Measurements from ENCODE around the gene SERPINB1. TPM values are rescaled to one million over a fixed set of nuclear protein-coding genes. Genes with fewer than 3 reads are reported as not detected.

The SERPINB1 gene
- total RNA-seq, 5 donors from 2014 or later (not counting 1 experiment from before 2014, with no cell fraction given) = 40.3 to 60.9 (median 50.7) TPM

- Mint-ChIP-seq H3K4me3 (no peak overlapping the region), H3K27me3 (no peaks in the 10 kb centered on the region), H3K9me3 (no peaks in the 10 kb centered on the region), H3K27ac (no peak overlapping the region), H3K4me1 (peaks cover 1 to 5% (median 3%) of the 10 kb centered on the region in 3 donors), H3K36me3 (peaks cover 26% of the 10 kb centered on the region)
- ChIA-PET CTCF (no interaction called here), POLR2A (no interaction called here)
- ATAC-seq (replicated peaks in 1 of 4) = no peak
- DNase-seq = no peak
- WGBS (ENCODE audit: insufficient coverage) = no CpG with 5 or more reads among the region's 2 CpGs
- H3K36me3 ChIP-seq (ENCODE audit: control insufficient read depth in 2 of 2, extremely low read depth in 1 of 2, insufficient read depth in 1 of 2, low read length in 1 of 2) = peaks cover 0 to 22% of the 10 kb centered on the region in 2 donors
- no peaks in the 10 kb centered on the region for H3K9me3 ChIP-seq
- H3K27me3 ChIP-seq (replicated peaks in 1 of 2; ENCODE audit: control insufficient read depth in 2 of 2, extremely low read depth in 1 of 2, insufficient read depth in 2 of 2, low read length in 1 of 2) = no peaks in the 10 kb centered on the region
- H3K4me3 ChIP-seq (ENCODE audit: control insufficient read depth in 1 of 2, extremely low read depth in 1 of 2, low read length in 1 of 2) = no peak overlapping the region
- H3K4me1 ChIP-seq (ENCODE audit: control insufficient read depth in 1 of 2, extremely low read depth in 1 of 2, insufficient read depth in 2 of 2, low read length in 2 of 2) = no peaks in the 10 kb centered on the region
- H3K27ac ChIP-seq (ENCODE audit: low read length) = no peak overlapping the region
Measured at GRCh38 chr6:2829253-2829652, 12.4 kb downstream of the SERPINB1 start.

GRCh38 chr6:2828629-2829028 is 13.0 kb downstream of the SERPINB1 start:
- no peak overlapping the region for H3K27ac Mint-ChIP-seq
- Histone ChIP-seq H3K9me3 (no peaks in the 10 kb centered on the region), H3K36me3 (ENCODE audit: control insufficient read depth in 2 of 2, extremely low read depth in 1 of 2, insufficient read depth in 1 of 2, low read length in 1 of 2) (peaks cover 0 to 15% of the 10 kb centered on the region in 2 donors), H3K27me3 (replicated peaks in 1 of 2; ENCODE audit: control insufficient read depth in 2 of 2, extremely low read depth in 1 of 2, insufficient read depth in 2 of 2, low read length in 1 of 2) (no peaks in the 10 kb centered on the region), H3K4me1 (ENCODE audit: control insufficient read depth in 1 of 2, extremely low read depth in 1 of 2, insufficient read depth in 2 of 2, low read length in 2 of 2) (no peaks in the 10 kb centered on the region), H3K27ac (ENCODE audit: low read length) (no peak overlapping the region), H3K4me3 (ENCODE audit: control insufficient read depth in 1 of 2, extremely low read depth in 1 of 2, low read length in 1 of 2) (no peak overlapping the region)
- DNase-seq = no peak
- peaks cover 23% of the 10 kb centered on the region for H3K36me3 Mint-ChIP-seq
- no peaks in the 10 kb centered on the region for H3K27me3 Mint-ChIP-seq
- ChIA-PET CTCF (no interaction called here), POLR2A (interaction anchor here in 1 of 2 donors (0.5 to 0.6 kb wide), 2 partner anchors 20 to 111 kb away, joined by 5 to 9 read pairs; no protein-coding TSS in a partner anchor)
- no peaks in the 10 kb centered on the region for H3K9me3 Mint-ChIP-seq
- H3K4me3 Mint-ChIP-seq = no peak overlapping the region
- no CpG with 5 or more reads among the region's 4 CpGs for WGBS (ENCODE audit: insufficient coverage)
- H3K4me1 Mint-ChIP-seq = peaks cover 0 to 5% (median 1%) of the 10 kb centered on the region in 3 donors
- no peak for ATAC-seq (replicated peaks in 1 of 4)

- ChIA-PET CTCF (interaction anchor here in 1 of 2 donors (0.7 kb wide), 1 partner anchor 28 kb away, joined by 4 read pairs; no protein-coding TSS in a partner anchor), POLR2A (interaction anchor here in 1 of 2 donors (0.5 kb wide), 1 partner anchor 36 kb away, joined by 5 read pairs; no protein-coding TSS in a partner anchor)
- Histone ChIP-seq H3K9me3 (no peaks in the 10 kb centered on the region), H3K27me3 (replicated peaks in 1 of 2; ENCODE audit: control insufficient read depth in 2 of 2, extremely low read depth in 1 of 2, insufficient read depth in 2 of 2, low read length in 1 of 2) (no peaks in the 10 kb centered on the region), H3K36me3 (ENCODE audit: control insufficient read depth in 2 of 2, extremely low read depth in 1 of 2, insufficient read depth in 1 of 2, low read length in 1 of 2) (peaks cover 0 to 4% of the 10 kb centered on the region in 2 donors), H3K4me3 (ENCODE audit: control insufficient read depth in 1 of 2, extremely low read depth in 1 of 2, low read length in 1 of 2) (no peak overlapping the region), H3K27ac (ENCODE audit: low read length) (no peak overlapping the region), H3K4me1 (ENCODE audit: control insufficient read depth in 1 of 2, extremely low read depth in 1 of 2, insufficient read depth in 2 of 2, low read length in 2 of 2) (no peaks in the 10 kb centered on the region)
- no peaks in the 10 kb centered on the region for H3K27me3 Mint-ChIP-seq
- peaks cover 0 to 5% (median 1%) of the 10 kb centered on the region in 3 donors for H3K4me1 Mint-ChIP-seq
- H3K36me3 Mint-ChIP-seq = peaks cover 17% of the 10 kb centered on the region
- H3K4me3 Mint-ChIP-seq = no peak overlapping the region
- no peak for DNase-seq
- ATAC-seq (replicated peaks in 1 of 4) = no peak
- H3K9me3 Mint-ChIP-seq = no peaks in the 10 kb centered on the region
- no CpG with 5 or more reads among the region's 6 CpGs for WGBS (ENCODE audit: insufficient coverage)
- no peak overlapping the region for H3K27ac Mint-ChIP-seq
Measured at GRCh38 chr6:2827142-2827541, 14.5 kb downstream of the SERPINB1 start.

GRCh38 chr6:2826131-2826530 is 15.5 kb downstream of the SERPINB1 start:
- Histone ChIP-seq H3K36me3 (ENCODE audit: control insufficient read depth in 2 of 2, extremely low read depth in 1 of 2, insufficient read depth in 1 of 2, low read length in 1 of 2) (no peaks in the 10 kb centered on the region), H3K27me3 (replicated peaks in 1 of 2; ENCODE audit: control insufficient read depth in 2 of 2, extremely low read depth in 1 of 2, insufficient read depth in 2 of 2, low read length in 1 of 2) (no peaks in the 10 kb centered on the region), H3K4me3 (ENCODE audit: control insufficient read depth in 1 of 2, extremely low read depth in 1 of 2, low read length in 1 of 2) (no peak overlapping the region), H3K27ac (ENCODE audit: low read length) (no peak overlapping the region), H3K9me3 (no peaks in the 10 kb centered on the region), H3K4me1 (ENCODE audit: control insufficient read depth in 1 of 2, extremely low read depth in 1 of 2, insufficient read depth in 2 of 2, low read length in 2 of 2) (no peaks in the 10 kb centered on the region)
- DNase-seq (no peak), ATAC-seq (replicated peaks in 1 of 4) (no peak)
- Mint-ChIP-seq H3K9me3 (no peaks in the 10 kb centered on the region), H3K4me3 (no peak overlapping the region), H3K27ac (no peak overlapping the region), H3K27me3 (no peaks in the 10 kb centered on the region), H3K36me3 (peaks cover 15% of the 10 kb centered on the region), H3K4me1 (peaks cover 0 to 5% (median 1%) of the 10 kb centered on the region in 3 donors)
- ChIA-PET CTCF (interaction anchor here in 1 of 2 donors (0.9 kb wide), 1 partner anchor 16 kb away, joined by 3 read pairs; the partner anchor contains the start of gene SERPINB1), POLR2A (no interaction called here)
- no CpG with 5 or more reads among the region's 2 CpGs for WGBS (ENCODE audit: insufficient coverage)

- H3K27me3 Mint-ChIP-seq = no peaks in the 10 kb centered on the region
- H3K27ac ChIP-seq (ENCODE audit: low read length) = no peak overlapping the region
- no peaks in the 10 kb centered on the region for H3K27me3 ChIP-seq (replicated peaks in 1 of 2; ENCODE audit: control insufficient read depth in 2 of 2, extremely low read depth in 1 of 2, insufficient read depth in 2 of 2, low read length in 1 of 2)
- H3K36me3 ChIP-seq (ENCODE audit: control insufficient read depth in 2 of 2, extremely low read depth in 1 of 2, insufficient read depth in 1 of 2, low read length in 1 of 2) = no peaks in the 10 kb centered on the region
- H3K4me1 Mint-ChIP-seq = peaks cover 9 to 13% (median 13%) of the 10 kb centered on the region in 3 donors
- no peaks in the 10 kb centered on the region for H3K9me3 Mint-ChIP-seq
- H3K36me3 Mint-ChIP-seq = peaks cover 7% of the 10 kb centered on the region
- H3K4me3 ChIP-seq (ENCODE audit: control insufficient read depth in 1 of 2, extremely low read depth in 1 of 2, low read length in 1 of 2) = no peak overlapping the region
- CTCF ChIA-PET = interaction anchor here in 1 of 2 donors (0.5 kb wide), 1 partner anchor 225 kb away, joined by 3 read pairs; no protein-coding TSS in a partner anchor
- ATAC-seq (replicated peaks in 1 of 4) = no peak
- H3K27ac Mint-ChIP-seq = no peak overlapping the region
- peaks cover 0 to 7% of the 10 kb centered on the region in 2 experiments for H3K4me1 ChIP-seq (ENCODE audit: control insufficient read depth in 1 of 2, extremely low read depth in 1 of 2, insufficient read depth in 2 of 2, low read length in 2 of 2)
- no peak for DNase-seq
- 100% methylated on average over 1 of the region's 7 CpGs for WGBS (ENCODE audit: insufficient coverage)
- H3K4me3 Mint-ChIP-seq = no peak overlapping the region
- POLR2A ChIA-PET = no interaction called here
- H3K9me3 ChIP-seq = no peaks in the 10 kb centered on the region
Measured at GRCh38 chr6:2823104-2823850, 18.4 kb downstream of the SERPINB1 start.

DNA sequence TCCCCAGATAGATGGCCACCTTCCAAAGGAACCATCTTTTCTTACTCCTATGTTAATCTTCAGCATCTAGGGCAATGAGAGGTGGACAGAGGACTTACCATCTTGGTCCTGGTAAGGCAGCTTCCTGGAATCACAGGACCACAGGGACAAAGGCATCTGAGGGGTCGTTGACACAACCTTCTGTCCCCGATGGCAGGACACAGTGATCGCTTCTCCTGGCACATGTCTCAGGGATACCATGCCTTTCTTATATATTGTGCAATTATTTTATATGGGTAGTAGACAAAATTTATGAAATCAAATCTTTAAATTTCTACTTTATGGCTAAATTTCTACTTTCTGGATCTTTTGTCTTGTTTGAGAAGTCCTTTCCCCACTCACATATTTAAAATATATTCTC is 20.1 kb downstream of the SERPINB1 start:
- Mint-ChIP-seq H3K4me1 (peaks cover 19 to 29% (median 25%) of the 10 kb centered on the region in 3 donors), H3K4me3 (no peak overlapping the region), H3K9me3 (peaks cover 0 to 4% (median 1%) of the 10 kb centered on the region in 3 donors), H3K36me3 (peaks cover 8% of the 10 kb centered on the region), H3K27me3 (no peaks in the 10 kb centered on the region), H3K27ac (no peak overlapping the region)
- no CpG with 5 or more reads among the region's 3 CpGs for WGBS (ENCODE audit: insufficient coverage)
- Histone ChIP-seq H3K9me3 (no peaks in the 10 kb centered on the region), H3K36me3 (ENCODE audit: control insufficient read depth in 2 of 2, extremely low read depth in 1 of 2, insufficient read depth in 1 of 2, low read length in 1 of 2) (no peaks in the 10 kb centered on the region), H3K4me1 (ENCODE audit: control insufficient read depth in 1 of 2, extremely low read depth in 1 of 2, insufficient read depth in 2 of 2, low read length in 2 of 2) (peaks cover 0 to 12% of the 10 kb centered on the region in 2 experiments), H3K27me3 (replicated peaks in 1 of 2; ENCODE audit: control insufficient read depth in 2 of 2, extremely low read depth in 1 of 2, insufficient read depth in 2 of 2, low read length in 1 of 2) (no peaks in the 10 kb centered on the region), H3K27ac (ENCODE audit: low read length) (no peak overlapping the region), H3K4me3 (ENCODE audit: control insufficient read depth in 1 of 2, extremely low read depth in 1 of 2, low read length in 1 of 2) (no peak overlapping the region)
- DNase-seq (no peak), ATAC-seq (replicated peaks in 1 of 4) (no peak)
- ChIA-PET CTCF (no interaction called here), POLR2A (interaction anchor here in 1 of 2 donors (0.7 kb wide), 1 partner anchor 268 kb away, joined by 13 read pairs; no protein-coding TSS in a partner anchor)
